ENCODE measurements around the gene CDK10.
A peak's percentile ranks its signal among the peaks of the same experiment; 100 is the strongest.
"Not testable (repeated sequence)": the region's sequence is repeated elsewhere in the genome, so short reads cannot be mapped to it uniquely, and the experiment has no call there.

CDK10 gene

GRCh38 chr16:89695875-89696669, 9.6 kb downstream of the CDK10 start:
- no peak for DNase-seq (ENCODE audit: low read depth in 2 of 2)

DNA sequence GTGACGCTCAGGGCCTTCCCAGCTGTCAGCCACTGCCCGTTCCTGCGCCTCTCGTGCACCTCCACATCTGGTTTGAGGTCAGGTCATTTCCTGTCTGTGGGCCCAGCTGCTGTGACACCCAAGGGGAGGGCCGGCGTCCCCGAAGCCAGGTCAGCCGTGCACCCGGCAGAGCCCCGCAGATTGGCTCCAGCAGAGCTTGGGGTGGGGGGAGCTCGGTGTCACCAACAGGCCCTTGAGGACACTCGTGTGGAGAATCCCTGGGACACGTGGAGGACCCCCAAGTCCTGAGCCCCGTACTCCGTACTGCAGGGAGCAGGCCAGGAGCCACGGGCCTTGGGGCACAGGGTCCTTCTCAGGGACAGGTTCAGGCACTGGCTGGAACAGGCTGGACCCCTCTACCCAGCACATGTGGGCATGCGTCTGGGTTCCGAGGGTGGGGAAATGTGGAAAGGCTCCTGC, 10.2 kb downstream of the CDK10 start:
- no peak for DNase-seq (ENCODE audit: low read depth in 2 of 2)

DNA sequence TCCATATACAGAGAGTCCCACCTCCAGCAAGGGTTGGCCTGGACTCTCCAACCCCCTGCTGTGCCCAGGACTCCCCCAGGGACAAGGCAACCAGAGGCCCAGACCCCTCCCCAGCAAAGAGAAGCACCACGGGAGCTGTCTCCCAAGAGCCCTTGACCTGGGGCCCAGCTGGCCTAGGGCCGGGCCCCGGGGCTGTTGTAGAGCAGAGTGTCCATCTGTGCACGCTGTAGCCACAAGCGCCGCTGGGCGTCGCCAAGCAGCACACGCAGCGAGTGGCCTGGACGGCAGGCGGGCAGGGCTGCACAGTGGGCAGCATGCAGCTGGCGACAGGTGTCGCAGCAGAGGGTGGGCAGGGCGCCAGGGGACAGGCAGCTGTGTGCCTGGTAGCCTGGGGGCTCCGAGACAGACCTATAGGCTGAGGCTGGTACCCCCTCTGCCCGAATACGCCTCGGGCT, 10.7 kb downstream of the CDK10 start:
- no peak for DNase-seq (ENCODE audit: low read depth in 2 of 2)

DNA sequence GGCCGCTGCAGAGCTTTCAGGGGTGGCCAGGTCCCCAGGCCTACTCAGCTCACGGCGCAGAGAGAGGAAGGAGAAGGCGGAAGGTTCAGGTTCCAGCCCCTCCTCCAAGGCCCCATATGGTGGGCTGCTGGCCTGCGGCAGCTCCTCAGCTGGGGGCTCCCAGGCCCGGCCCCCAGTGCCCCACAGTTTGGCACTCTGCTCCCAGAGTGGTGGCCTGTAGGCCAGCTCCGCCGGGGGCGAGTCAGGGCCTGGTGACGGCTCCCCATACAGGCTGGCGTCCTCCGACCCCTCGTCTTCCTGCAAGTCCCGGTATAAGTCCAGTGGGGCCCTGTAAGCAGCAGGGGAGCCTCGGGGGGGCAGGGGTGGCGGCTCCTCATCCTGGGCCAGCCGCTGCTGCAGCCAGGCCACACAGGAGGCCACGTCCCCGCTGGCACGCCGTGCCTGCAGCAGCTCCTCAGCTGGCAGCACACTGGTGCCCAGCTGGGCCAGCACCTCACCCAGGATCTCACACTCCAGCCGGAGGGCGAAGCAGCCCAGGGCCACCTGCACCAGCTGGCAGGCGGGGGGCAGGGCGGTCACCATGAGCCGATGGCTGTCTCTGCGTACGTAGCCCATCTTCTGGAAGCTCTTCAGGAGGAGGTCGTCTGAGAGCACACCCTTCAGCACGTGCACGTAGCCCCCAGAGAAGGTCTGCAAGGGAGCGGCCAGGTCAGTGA, 11.3 kb downstream of the CDK10 start:
- no peak for DNase-seq (ENCODE audit: low read depth in 2 of 2)

- DNase-seq (ENCODE audit: low read depth in 2 of 2), result not testable (repeated sequence)
Observed at GRCh38 chr16:89698717-89699116, 12.2 kb downstream of the CDK10 start.

DNA sequence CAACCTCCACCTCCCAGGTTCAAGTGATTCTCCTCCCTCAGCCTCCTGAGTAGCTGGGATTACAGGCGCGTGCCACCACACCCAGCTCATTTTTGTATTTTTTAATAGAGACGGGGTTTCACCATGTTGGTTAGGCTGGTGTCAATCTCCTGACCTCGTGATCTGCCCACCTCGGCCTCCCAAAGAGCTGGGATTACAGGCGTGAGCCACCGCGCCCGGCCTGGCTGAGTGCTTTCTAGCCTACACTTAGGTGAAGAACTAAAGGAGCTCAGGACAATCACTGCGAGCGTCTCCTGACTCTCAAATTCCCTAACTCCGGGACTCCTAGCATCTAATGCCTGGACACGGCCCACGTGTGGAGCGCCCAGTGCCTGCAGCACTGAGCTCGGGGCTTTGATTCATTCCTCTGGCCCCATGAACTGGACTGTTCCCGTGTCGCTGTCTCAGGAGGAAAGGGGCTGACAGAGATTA, 13.2 kb downstream of the CDK10 start:
- not testable (repeated sequence) for DNase-seq (ENCODE audit: low read depth in 2 of 2)

DNA sequence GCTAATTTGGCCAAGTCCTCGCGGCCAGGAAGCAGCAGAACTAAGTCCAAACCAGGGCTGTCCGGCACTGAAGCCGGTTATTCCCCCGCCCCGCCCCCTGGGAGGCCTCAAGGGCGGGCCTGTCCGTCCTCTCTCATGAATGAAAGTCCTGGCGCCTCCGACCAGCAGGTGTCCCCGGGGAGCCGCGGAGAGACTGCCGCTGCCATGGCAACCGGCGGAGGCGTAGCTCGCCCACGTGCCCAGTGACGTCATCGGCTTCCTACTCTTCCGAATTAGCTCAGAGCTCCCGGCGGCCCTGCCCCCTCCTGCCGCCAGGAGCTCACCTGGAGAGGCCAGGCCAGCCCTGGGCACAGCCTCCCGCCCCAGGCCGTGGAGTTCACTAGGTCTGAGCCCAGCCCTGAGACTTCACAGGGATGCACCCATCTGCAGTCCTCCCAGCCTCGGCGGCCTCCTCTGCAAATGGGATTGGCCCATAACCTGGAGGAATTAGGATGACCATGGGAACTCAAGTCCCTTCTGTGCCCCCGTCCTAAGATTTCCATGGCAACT, 13.7 kb downstream of the CDK10 start:
- peak; percentile 83 to 84 for DNase-seq (ENCODE audit: low read depth in 2 of 2)

DNA sequence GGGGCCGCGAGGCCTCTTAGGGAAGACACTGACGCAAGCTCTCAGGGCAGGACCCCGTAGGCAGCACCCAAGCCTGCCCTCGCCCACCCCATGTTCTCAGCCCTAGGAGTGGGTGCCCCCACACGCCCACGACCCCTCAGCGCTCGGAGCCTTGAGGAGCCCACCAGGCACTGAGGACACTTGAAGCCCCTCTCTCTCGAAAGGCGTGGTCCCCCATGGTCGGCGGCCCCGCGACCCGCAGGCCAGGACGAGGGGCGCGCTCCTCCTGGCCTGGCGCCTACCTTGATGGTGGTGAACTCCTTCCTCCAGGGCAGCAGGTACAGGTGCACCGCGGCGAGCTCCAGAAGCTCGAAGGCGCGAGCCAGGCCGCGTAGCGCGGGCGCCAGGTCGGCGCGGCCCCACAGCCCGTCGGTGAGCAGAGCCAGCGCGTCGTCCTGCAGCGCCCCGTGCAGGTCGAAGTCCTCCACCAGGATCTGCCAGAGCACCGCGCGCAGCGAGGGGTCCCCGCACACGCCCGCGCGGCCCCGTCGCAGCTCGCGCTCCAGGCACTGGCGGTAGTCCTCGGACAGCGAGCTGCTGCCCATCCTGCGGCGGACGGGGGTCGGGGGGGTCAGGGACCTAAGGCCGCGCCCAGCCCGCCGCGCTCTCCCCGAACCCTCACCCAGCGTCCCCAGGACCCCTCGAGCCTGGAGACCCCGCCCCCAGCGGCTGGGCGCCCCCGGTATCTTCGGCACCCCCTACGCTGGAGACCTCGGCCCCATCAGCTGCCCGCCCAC, 14.3 kb downstream of the CDK10 start:
- no peak for DNase-seq (ENCODE audit: low read depth in 2 of 2)

- peak; percentile 25 to 35 for DNase-seq (ENCODE audit: low read depth in 2 of 2)
Observed at GRCh38 chr16:89701425-89702406, 15.2 kb downstream of the CDK10 start, which contains the start of gene SPATA2L. Gene SPATA2L (minus strand): TSS chr16:89701705. CDS start chr16:89701232, 473 bp downstream.

DNA sequence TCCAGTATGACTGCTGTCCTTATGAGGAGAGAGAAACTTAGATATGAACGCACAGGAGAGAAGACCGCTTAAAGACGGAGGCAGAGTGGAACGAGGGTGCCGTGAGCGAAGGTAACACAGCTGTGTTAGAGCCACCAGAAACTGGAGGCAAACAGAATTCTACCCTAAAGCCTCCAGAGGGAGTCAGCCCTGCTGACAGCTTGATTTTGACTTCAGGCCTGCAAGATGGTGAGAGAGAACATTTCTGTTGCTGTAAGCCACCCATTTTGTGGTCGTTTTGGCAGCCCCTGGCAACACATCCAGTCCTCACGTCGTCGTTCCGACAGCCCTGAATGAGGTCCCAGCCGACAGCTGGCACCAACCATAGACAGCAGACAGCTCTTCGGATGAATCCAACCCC, 17.8 kb downstream of the CDK10 start:
- DNase-seq (ENCODE audit: low read depth in 2 of 2), result no peak

- no peak for DNase-seq (ENCODE audit: low read depth in 2 of 2)
Observed at GRCh38 chr16:89705006-89705405, 18.5 kb downstream of the CDK10 start.

GRCh38 chr16:89706518-89707260, 20.2 kb downstream of the CDK10 start:
- no peak for DNase-seq (ENCODE audit: low read depth in 2 of 2)

- DNase-seq (ENCODE audit: low read depth in 2 of 2), result no peak
Observed at GRCh38 chr16:89707695-89708094, 21.2 kb downstream of the CDK10 start.

DNA sequence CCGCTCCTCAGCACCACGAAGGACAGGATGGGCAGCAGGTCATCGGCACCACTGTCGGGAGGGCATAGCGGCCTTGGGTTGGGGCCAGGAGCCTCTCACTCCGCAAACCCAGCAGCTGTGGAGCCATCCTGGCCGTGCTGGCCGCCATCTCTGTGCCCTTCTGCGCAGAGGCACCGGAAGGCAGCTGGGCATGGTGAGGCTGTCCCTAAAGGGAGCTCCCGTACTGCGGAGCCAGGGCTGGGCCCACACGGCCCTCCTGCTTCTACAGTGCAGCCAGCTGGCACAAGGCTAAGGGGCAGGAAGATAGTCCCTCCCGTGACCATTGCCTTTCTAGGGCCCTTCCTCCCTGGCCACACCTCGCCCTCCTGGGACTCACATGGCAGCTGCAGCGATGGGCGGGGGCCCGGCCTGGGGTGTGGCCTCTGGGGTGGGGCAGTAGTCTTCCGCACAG, 22.0 kb downstream of the CDK10 start:
- DNase-seq (ENCODE audit: low read depth in 2 of 2), result no peak

DNA sequence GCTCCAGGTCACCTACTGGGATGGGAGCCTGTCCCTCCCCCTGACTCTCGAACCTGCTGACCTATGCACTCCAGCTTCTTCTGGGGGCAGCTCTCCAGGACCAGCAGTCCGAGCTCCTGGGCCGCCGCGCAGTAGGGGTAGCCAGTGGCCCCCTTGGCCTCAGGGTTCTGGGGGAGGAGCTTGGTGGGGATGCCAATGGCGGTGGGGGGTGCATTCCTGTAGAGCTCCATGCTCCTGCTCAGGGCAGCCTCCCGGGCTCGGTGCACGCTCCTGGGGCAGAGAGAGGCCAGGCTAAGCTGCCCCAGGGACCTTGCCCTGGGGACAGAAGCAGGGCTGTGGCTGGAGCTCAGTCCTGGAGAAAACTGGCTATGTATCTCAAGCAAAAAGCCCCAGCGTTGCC, 22.7 kb downstream of the CDK10 start:
- DNase-seq (ENCODE audit: low read depth in 2 of 2), result no peak

GRCh38 chr16:89709716-89710432, 23.4 kb downstream of the CDK10 start:
- DNase-seq (ENCODE audit: low read depth in 2 of 2), result no peak

GRCh38 chr16:89710709-89711564, 24.4 kb downstream of the CDK10 start:
- no peak for DNase-seq (ENCODE audit: low read depth in 2 of 2)
